HG03439 (cell line): ENCODE data around the gene NRIP2.

ENCODE experiments used
- ATAC-seq: cut with Tn5 transposase; IDR thresholded peaks from one replicate; pipeline ENCODE4 v1.9.1; 2021; ENCODE audit warnings: mild to moderate bottlenecking, moderate library complexity; ENCODE audit not compliant: unreplicated experiment

Gene NRIP2

DNA sequence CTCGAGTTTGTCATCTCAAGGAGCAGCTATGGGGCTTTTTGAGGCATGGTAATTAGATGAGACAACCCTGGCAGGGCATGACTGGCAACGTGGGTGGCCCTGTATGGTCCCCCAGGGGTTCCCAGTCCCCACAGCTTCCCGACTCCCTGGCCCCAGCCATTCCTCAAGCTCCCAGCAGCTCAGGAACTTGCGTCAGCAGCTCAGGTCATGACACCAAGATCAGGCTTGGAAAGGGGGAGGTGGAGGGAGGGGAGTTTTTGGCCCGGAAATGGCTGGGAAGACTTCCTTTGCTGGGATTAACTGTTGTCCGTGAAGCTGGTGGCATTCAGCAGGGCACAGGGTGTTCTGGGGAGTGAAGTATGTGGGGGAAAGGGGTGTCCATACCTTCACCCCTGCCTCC, 10.4 kb upstream of the NRIP2 start:
- ATAC-seq, result no peak

DNA sequence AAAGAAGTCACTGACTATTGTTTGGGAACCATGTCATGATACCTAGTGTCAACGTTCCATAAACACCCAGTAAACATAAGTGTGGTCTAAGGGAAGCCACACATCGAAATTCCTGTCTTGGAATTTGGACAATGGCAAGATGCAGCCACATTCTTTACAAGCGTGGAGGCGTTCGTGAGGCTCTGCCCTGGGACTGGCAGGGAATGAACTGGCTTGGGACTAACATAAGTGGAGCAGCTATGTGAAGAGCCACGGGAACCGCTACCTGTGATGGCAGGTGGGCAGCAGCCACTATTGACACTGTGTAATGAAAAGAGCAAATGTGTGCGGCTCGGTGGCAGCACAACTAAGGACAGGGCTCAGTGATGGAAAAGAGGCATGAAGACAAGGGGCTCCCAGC, 10.0 kb upstream of the NRIP2 start:
- no peak for ATAC-seq

DNA sequence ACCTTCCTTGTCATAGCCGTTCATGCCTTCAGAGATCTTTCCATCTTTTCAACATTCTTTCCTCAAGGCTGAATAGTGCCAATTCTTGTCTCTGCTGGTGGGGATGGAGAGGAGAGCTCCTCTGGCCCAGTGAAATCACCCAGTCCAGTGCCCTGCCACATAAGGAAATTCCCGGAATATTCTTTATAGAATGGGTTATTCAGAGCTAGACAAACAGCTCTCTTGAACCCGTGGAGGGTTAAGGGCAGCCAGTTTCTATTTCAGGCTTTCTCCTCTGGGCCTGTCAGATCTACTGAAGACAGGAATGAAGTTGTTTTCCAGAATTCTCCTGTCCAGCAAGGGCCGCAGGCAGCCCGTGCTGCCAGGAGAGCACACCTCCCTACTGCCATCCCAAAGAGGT, 8.1 kb upstream of the NRIP2 start:
- ATAC-seq, result no peak

DNA sequence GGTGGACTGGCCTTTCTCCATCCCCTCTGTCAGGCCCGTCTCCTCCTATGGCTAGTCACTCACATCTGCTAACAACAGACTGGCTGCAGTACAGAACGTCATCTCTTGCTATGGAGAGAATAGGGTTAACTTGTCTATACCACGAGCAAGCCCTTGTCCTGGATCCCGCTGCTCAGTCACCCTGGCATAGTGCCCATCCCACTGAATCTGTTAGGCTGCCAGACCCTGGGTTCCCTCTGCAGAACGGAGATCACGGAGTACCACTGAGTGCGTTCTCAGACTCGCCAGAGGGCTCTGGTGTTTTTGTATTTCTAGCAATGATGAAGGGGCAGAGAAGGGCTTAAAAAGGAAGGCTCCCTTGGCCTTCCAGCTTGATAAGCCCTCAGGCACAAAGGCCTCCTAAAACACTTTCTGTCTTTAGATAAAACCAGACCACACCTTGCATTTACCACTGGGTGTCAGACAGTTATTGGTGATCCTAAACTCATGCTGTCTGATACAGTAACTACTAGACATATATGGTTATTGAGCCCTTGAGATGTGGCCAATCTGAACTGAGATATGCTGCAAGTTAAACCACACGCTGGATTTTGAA, 6.3 kb upstream of the NRIP2 start:
- no peak for ATAC-seq

DNA sequence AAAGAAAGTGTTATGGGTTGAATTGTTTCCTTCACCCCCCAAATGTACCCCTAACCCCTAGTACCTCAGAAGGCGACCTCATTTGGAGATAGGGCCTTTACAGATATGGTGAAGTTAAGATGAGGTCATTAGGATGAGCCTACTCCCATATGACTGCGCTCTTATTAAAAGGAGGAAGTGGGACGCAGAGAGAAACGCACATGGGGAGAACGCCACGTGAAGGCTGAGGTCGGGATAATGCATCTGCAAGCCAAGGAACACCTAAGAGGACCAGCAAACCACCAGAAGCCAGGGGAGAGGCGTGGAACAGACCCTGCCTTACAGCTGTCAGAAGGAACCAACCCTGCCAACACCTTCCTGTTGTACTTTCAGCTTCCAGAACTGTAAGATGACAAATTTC, 1.7 kb upstream of the NRIP2 start:
- no peak for ATAC-seq

DNA sequence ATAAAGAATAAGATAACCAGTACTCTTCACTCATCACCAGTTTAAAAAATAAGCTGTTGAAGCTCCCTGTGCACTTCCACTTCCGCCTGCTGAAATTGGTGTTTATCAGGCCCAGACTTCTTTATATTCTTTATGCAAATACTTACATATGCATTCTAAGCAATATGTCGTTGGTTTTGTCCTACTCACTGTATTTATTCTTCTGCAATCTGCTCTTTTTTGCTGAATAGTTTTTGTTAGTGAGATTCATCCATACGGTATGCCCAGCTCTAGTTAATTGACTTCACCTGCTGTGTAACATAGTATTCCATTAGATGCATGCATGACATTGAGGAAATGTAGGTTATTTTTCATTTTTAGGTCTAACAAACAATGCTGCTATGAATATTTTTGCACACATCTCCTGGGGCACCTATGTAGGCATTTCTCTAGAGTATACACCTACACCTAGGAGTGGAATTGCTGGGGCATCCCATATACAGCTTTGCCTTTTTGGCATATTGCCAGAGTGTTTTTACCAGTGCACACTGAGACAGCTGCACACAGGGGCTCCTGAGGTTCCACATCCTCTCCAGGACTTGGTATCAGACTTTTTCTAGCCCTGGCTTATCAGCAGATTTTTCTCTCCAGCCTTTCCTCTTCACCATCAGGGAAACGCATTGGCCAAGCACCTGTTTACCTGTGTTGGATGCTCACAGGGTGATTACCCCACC, 1.0 kb upstream of the NRIP2 start:
- ATAC-seq, result no peak

DNA sequence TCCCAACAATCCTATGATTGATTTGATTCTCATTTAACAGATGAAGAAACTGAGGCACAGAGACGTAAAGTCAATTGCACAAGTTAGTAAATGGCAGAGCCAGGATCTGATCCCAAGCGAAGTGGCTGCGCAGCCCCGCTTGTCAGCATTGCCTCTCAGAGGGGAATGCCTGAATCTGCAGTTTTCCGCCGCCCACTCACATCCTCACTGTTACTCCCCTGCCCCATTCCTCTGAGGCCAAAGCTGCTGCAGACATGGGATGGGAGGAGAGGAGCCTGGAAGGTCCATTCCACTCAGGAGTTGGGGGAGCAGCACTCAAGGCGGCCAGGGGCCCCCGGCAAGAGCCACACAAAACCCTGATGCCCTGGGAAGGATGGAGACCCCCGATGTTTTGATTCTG, 1.0 kb downstream of the NRIP2 start:
- no peak for ATAC-seq

DNA sequence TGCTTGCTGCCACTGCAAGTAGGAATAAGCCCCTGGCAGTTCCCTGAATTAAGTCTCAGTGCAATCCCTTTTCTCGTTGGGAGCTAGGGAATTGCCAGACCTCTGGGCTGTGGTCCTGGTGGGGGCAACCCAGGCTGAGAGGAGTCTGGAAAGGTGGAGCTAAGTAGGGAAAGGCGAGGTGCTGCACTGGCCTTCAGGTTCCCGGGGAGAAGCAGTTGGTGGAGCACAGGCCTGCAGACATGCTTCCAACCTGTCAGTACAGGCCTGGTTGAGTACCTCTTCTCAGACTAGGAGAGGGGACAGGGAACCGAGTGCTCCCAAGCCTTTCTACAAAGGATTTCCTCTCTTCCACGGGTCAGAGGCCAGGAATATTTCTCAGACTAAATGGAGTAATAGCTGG, 1.5 kb downstream of the NRIP2 start:
- no peak for ATAC-seq

DNA sequence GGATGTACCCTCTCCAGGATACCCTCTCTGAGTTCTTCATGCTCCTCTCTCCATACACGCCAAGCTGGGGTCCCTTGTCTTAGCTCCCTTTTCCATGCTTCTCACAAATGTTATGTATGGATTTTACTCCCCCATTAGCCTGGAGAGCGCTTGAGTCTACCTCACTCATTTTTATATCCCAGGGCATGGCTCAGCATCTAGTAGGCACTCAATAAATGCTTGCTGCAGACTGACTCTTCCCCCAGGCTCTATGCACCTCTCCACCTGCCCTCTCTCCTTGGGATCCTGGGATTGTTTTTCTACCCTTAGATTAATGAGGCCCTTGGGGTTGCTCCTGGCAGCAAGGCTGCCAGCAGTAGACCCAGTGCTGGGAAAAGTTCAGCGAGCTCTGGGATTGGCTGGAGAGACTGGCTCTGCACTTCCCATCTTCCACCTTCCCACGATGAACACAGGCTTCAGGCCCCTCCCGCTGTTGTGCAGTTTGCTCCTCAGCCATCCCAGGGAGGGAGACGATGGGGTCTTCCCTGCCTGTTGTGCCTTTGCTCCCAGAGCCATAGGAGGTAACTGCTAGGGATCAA, 2.2 kb downstream of the NRIP2 start:
- no peak for ATAC-seq

DNA sequence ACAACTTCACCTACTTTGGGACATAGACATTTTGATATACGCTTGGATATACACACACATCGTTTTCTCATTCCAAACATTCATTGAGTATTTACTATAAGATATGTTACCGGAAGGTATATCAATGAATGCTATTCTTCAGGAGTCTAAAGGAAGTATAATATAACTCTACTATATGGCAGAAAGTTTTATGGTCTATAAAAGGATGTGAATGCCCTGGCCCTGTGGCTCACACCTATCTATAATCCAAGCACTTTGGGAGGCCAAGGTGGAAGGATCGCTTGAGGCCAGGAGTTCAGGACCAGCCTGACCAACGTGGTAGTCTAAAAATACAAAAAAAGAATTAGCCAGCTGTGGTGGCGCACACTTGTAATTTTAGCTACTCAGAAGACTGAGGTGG, 5.6 kb downstream of the NRIP2 start:
- no peak for ATAC-seq

DNA sequence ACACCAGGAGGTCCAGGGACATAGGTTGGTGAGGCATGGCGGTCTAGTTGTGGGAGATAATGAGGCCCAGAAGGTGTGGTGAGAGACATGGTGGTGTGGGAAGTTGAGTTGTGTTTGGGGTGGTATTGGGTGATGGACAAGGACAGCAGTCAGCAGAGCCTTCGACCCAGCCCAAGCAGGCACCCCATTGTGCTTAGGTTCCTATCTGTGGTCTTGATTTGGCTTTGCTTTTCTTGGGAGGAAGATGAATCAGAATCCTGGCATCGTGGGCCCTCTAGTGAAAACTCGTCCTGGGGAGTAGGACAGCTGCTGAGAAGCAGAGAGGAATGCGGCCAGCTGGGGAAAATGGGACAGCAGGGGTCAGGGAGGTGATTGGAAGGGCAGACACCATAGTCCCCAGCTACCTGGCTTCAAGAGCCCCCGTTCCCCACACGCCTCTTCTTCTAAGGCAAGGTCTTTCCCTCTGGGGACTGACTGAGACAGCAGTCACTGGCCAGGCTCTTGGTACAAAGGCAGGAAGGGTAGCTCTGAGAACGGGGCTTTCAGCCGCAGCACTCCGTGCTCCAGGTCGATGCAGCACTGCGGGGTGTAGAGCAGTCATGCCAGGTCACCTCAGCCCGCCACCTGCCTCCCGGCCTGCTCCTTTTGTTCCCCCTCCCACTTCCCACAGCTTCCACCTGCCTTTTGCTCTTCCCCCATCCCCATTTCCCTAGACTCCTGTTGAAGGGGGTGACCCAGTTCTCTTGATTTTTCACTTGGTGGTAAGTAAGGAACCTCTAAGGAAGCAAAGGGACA, 7.9 kb downstream of the NRIP2 start:
- no peak for ATAC-seq

DNA sequence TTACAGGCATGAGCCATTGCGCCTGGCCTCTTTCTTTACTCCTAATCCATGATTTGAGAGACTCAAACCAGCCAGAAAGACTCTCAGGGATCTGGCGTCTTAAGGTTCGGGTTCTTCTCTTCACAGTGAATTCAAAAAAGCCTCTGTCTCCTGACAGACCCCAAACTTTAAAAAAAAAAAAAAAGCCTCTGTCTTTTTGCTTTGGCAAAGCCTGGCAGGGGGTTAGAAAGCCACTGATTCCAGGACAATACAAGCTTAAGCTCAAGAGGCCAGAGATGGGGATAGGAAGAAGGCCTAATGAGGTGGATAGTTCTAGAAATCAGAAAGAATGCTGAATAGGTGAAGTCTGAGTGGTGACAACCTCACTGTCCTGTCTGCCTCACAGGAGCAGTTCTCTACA, 8.8 kb downstream of the NRIP2 start:
- no peak for ATAC-seq

DNA sequence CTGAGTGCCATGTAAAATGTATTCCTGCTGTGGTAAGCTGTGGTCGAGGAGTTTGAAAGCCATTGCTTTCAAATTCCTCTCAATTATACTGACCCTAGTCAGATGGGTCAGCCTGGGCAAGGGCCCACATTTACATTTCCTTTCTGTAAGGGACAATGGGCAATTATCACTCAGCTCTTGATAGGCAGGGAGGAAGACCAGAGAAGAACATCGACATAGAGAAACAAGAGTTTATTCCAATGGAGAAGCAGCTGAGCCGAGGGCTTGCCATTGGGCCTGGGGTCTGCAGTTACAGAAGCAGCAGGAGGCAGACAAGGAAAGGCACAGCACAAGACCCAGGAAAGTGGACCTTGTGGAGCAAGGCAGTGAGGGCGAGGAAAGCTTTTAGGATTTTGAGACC, 9.7 kb downstream of the NRIP2 start:
- ATAC-seq, result no peak

DNA sequence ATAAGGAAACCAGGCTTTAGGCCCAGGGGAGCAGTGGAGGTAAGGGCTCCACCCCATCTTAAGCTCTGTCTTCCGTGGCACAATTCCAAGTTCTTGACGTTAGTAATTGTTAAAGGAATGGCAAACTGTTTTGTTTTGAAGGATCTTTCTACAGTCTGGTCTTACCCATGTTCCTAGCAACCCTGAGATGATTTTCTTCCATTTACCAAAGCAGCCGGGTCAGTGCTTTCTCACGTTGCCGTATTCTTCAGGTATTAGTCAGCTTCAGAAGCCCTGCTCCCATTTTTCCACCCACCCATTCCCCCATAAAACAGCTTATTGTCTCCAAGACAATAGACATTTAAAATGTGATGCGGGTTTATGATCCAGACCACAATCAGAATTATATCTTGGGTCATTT, 10.3 kb downstream of the NRIP2 start:
- no peak for ATAC-seq

DNA sequence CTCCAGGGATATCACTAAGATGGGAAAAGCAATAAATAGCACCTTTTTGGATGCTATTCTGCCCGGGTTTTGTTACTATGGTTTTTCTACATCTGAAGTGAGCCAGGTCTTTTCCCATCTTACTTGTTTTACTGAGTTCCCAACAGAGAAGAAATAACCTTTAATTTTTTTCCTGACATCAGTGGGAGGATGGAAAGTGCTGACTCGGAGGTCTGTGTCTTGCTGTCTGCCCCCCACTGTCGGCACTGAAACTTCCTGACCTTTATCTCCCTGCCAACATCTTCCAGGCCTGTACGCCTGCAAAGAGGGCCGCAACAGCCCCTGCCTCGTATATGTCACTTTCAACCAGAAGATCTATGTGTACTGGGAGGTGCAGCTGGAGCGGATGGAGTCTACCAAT, 11.4 kb downstream of the NRIP2 start:
- ATAC-seq, result no peak

DNA sequence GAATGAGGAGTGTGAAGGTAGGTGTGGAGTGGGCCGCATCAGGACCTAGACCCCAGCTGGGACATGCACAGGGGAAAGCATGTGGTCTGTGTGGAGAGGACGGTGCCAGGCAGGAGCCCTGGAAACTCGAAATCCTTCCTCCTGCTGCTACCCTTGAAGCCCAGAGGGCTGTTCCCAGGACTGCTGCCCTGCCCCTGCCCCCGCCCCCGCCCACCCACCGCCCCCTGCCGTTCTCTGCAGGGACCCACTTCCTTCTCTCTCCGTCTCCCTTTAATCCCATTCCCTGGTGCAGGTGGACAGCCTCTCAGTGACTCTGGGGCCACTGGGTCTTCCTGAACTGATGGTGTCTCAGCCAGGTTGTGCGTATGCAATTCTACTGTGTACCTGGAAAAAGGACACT, 14.4 kb downstream of the NRIP2 start:
- no peak for ATAC-seq

DNA sequence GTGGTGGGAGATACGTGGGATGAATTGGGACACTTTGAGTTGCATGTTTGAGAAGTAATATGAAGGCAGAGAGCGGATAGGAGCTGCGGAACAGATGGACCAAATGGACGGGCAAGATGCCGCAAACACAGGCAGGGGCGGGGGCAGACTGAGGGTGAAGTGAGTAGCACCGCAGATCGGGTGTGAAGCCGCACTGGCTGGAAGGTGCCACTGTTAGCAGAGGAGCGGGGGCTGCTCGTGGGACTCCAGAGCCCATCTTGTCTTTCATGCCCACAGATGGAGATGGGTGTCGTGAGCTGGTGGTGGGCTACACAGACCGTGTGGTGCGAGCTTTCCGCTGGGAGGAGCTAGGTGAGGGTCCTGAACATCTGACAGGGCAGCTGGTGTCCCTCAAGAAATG, 15.0 kb downstream of the NRIP2 start:
- ATAC-seq, result no peak

DNA sequence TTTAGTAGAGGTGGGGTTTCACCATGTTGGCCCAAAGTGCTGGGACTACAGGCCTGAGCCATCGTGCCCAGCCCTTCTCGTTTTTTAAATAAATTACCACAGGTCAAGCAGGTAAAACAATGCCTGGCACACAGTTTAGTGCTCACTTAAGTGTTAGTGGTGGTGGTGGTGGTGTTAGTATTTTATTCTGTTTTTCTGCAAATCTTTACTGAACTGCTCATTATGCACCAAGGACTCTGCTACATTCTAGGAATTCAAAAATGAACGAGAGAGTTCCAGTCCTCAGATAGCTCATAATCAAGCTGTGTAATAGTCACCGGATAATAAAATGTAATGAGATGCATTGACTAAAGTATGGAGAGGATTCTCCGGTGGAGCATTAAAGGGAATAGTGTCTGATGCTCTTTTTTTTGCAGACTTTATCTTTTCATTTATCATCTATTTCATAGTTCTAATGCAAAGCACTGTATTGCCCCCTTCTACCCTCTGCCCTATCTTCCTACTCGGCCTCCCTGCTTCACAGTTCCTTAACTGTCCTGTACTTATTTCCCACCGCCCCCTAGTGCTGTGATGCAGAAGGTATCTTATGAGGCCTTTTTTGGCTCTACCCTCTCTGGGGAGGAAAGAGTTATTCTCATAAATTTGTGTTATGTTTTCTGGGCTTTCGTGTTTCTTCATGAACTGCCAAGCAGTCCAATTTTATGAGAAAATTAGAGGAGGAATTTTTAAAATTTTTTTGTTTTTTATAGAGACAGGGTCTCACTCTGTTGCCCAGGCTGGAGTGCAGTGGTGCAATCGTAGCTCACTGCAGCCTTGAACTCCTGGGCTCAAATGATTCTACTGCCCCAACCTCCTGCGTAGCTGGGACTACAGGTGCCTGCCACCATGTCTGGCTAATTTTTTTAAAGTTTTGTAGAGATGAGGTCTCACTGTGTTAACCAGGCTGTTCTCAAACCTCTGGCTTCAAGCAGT, 21.3 kb downstream of the NRIP2 start:
- ATAC-seq, result peak; percentile 4

DNA sequence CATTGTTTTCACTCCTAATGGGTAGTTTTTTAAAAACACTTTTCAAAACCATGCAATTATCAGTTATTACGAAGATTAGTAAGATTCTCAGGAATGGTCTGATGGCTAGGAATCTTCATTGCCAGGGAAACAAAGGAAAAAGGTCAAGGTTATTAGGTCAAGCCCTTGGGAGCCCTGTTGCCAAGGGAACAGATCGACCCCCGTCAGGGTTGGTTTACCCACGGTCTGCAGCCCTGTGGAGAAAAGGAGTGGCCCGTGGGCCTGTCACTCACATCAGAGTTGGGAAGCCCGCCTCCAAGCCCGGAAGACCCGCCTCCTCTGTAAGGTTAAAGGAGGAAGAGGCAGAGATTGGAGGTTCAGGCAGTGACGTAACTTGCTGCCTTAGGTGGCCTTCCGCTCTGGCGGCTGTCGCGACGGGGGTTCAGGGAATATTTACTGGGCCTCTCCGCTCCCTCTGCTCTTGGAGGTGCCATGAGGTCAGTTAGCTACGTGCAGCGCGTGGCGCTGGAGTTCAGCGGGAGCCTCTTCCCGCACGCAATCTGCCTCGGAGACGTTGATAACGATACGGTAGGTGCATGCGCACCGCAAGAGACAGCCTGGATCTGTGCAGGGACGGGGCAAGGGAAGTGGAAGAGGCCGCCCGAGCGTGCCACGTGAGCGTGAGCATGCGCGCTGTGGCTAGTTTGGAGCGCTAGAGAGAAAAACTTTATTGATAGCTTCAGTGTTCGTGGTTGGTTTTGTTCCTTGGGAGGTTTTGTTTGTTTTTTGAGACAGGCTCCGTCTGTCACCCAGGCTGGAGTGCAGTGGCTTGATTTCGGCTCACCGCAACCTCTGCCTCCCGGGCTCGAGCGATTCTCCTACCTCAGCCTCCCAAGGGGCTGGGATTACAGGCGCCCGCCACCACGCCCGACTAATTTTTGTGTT, 22.3 kb downstream of the NRIP2 start, which contains the start of gene ITFG2:
Gene ITFG2, plus strand, starts transcription at position 379 of the 924 bp plus-strand sequence. Its CDS starts 93 bp downstream, at position 472.
- ATAC-seq, result peak; percentile 95

DNA sequence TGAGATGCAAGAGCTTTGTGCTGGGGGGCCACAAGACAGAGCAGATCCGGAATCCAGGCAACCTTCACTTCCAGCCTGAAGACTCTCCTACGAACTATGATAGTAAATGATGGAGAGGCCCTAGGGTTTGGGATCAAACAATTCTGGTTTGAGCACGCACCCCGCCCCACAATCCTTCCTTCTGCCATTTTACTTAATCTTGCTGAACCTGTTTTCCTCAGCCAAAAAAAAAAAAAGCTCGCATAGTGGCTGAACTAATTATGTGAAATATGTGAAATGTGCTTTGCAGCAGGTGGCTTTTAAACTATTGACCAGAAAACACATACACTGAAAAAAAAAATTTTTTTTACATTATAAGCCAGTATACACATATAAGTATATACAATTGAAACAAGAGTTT, 23.0 kb downstream of the NRIP2 start:
- no peak for ATAC-seq
